SU-DHL-6 (cell line): Measurements from ENCODE around the gene GPC3.

ENCODE experiments used
- CTCF ChIP-seq: fragments of 200-600 bp; sonication (generic); IDR thresholded peaks from one replicate; pipeline ENCODE4 v1.5.1; 2017; ENCODE audit warnings: antibody characterized with exemption, mild to moderate bottlenecking, low read length, moderate library complexity; ENCODE audit not compliant: insufficient read depth, poor library complexity, severe bottlenecking
- EZH2phosphoT487 ChIP-seq: fragments of 200-600 bp; sonication (generic), shearing (Covaris generic); conservative IDR thresholded peaks from 2 replicates; pipeline ENCODE4 v1.6.1; 2018; ENCODE audit warnings: mild to moderate bottlenecking, antibody characterized with exemption, low read length, moderate library complexity, mixed read lengths

- TF ChIP-seq EZH2phosphoT487 = no peak
- no peak for TF ChIP-seq CTCF
Observed at GRCh38 chrX:133653358-133653757, 332.0 kb downstream of the GPC3 start.
